Glomerular endothelial cell (primary cell): Measurements from ENCODE around the gene TP53I11. TPM values are rescaled to one million over a fixed set of nuclear protein-coding genes. Genes with fewer than 3 reads are reported as not detected.

Experiments
- DNase-seq: peaks from one replicate; pipeline ENCODE4 v3.0.0-alpha.2; 2011; ENCODE audit warnings: low read depth, low spot score; ENCODE audit errors: extremely low read depth
- total RNA-seq: library from RNA; depleted of rRNA; stranded (reverse); fragments of >200 nt; gene quantifications from 2 replicates; pipeline ENCODE4 v1.2.3, GENCODE V29; 2015

Gene TP53I11
- total RNA-seq, 1 donor from 2014 or later, result 296 TPM

- DNase-seq, result no peak
These were observed 9.6 kb upstream of the TP53I11 start for GRCh38 chr11:44960200-44960845.

DNA sequence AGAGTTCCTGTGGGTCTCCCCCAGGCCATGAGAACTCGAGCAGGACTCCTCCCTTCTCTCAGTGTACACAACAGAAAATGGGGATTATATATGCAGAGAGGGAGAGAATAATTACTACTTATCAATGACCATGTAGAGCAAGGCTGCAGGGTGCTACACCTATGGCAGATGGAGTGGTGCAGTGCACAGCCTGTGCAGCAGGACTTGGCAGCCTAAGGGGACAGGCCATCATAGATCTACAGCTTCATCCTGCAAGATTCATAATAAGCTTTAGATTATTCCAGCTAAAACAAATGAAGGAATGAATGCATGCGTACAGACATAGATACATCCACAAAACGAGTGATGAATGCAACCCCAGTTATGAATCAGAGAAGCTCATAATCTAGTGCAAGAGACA is 8.4 kb upstream of the TP53I11 start:
- DNase-seq, result no peak

GRCh38 chr11:44957776-44958564 is 7.3 kb upstream of the TP53I11 start:
- DNase-seq, result no peak

DNA sequence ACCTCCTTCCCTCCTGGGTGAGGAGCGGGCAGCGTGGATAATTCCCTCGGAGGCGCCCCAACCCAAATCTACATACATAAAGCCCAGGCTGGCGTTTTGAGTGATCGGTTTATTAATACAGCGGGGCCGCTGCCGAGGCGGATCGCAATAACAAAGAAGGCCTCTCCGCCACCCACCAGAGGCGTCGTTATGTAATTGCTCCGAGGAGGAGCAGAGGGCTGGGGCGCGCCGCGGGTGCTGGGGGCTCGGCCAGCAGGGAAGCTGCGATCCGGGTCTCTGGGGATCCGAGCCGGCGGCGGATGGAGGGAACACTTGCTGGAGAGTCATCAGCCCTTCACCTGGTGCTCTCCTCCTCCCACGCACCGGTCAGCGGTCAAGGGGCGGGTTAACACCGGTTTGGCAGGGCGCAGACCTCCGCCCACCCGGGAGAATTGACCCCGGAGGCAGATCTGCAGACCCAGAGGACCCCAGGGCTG is 6.4 kb upstream of the TP53I11 start:
- DNase-seq, result no peak

DNA sequence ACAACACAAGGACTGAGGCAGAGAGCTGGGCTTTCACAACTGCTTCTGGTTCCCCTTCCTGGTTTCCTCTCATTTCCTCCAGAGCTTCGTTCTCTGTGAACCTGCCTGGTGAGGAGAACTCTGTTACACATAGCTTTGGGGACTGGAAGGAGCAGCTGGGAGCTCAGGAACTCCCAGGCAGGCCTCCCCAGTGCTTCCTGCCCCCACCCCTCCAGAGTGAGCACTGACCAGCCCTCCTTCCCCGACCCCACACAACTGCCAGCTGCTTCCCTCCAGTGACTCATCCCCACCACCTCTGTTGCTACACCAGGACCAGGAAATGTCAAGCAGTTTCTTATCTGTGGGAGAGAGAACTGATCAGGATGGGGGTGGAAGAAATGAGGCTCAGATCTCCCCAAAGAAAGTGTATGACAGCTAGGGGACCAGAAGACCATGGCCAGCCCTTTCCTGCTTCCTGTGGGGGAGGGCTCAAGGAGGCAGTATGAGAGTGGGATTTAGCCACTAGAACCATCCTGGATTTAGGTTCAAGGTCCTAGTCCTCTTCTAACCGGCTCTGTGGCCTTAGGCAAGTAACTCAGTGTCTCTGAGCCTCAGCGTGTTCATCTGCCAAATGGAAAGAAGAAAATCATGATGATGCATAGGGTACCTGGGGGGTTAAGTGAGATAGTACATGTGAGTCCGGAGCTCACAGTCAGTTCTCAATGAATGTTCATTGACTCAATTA is 4.5 kb upstream of the TP53I11 start:
- DNase-seq, result peak; percentile 81

DNA sequence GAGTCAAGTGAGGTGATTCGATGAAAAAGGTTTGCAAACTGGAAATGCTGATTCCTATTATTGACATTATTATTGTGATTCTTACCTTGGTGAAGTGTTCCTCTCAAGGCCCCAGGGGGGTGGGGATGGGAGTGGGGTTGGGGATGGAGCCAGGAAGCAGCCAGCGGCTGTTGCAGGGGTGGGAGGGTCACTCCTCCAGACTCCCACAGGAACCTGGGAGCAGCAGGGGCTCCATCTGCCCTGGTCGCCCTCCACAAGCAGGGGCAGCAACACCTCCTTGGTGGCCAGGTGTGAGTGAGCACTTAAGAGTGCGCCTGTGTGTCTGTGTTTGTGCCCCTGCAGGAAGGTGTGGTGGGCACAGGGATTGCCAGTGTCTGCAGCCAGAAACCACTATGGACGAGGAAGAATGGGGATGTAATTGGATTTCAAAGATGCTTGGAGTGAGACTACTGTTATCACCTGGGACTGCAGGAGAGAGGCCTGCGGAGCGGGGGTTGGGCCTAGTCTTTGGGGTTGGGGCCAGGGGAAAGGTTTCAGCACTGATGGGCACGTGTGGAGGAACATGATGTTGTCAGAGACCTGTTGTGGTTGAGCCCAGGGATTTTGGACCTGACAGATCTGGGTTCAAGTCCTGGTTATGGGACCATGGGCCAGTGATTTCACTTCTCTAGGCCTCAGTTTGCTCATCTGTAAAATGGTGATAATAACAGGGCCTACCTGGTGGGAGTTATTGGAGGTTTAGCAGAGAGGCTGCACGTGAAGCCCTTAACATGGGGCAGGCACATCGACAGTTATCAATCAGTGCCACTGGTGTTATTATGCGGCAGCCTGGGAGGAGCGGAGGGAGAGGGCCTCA is 3.6 kb upstream of the TP53I11 start:
- DNase-seq, result no peak

DNA sequence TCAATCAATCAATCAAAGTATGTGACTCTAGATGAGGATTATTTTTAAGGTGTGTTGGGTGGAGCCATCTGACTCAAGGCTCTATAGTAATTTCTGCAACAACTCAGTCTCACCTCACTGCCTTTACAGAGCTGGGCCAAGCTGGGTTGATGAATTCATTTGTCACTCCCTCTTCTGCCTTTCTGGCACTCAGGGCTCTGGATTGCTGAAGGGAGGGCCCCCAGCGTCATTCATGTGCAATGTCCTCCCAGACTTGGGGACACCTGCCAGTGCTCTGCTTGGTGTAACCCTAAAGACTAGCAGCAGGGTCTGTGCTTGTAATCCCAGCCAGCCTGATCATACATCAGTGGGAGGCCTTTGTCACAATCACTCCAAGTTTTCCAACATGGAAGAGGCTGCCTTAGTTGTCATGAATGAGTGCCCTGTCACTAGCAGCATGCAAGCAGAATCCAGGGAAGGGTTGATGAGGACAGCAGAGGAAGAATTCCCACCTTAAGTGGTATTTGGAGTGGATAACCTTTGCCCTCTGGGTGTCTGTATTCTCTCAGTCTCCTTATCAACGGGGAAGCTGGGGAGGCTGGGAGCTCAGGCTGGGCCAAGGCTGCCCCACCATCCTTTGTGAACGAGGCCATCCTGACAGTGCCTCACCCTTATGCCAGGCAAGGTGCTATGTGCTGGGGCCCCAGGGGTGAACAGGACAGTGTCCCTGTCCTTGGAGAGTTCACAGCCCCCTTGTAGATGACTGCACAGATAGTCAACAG is 2.0 kb upstream of the TP53I11 start:
- no peak for DNase-seq

DNA sequence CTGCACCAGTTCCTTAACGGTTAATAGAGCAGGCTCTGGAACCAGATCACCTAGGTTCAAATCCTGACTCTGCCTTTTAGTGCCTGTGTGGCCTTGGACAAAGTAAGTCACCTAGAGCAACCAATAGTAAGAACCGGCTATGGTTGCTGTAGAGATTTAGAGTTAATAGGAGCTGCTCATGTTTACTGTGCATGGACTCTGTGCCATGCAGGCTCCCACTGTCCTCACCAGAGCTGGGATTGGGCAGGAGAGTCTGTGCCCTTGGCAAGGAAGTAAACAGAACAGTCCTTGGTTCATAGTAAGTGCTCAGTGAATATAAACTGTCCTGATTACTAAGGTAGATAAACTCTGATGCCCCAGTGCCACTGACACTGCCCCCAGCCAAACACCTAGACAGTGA is 1.4 kb upstream of the TP53I11 start:
- DNase-seq, result no peak

GRCh38 chr11:44950031-44950624 is 555 bp downstream of the TP53I11 start:
- no peak for DNase-seq

DNA sequence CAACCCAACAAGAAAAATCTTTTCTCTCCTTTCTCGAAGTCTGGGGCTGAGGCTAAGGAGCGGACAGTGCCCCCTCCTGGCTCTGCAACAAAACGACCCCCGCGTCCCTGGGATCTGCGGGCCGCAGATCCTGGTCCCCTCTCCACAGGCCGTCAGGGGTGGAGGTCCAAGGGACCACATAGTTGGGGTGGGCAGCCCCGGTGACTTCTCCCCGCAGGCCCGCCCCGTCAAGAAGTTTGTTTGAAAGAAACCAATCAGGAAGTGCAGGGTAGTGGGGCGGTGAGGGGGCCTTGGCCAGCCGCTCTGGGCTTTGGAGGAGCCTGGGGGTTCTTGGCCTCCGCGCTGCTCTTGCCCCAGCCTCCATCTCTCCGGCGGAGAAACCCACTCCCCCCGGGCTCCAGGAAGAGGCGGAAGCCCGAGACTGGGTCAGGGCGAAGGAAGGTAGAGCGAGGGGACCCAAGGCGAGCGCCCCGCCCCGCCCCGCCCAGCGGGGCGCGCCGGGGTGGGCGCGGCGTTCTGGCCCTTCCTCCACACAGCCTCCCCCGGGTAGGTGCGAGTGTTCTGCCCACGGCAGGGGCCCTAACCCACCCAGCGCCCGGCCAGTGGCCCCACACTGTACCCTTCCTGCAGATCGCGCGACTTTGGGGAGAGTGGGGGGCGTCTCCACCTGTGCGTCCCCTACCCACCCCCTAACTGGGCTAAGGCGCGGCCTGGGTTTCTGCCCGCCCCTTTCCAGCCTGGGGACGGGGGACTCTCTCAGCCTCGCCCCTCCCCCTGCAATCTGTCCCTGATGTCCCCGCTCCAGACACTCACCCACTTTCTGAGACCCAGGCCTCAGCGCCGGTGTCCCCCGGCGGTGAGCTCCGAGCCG is 1.3 kb downstream of the TP53I11 start:
- DNase-seq, result no peak

DNA sequence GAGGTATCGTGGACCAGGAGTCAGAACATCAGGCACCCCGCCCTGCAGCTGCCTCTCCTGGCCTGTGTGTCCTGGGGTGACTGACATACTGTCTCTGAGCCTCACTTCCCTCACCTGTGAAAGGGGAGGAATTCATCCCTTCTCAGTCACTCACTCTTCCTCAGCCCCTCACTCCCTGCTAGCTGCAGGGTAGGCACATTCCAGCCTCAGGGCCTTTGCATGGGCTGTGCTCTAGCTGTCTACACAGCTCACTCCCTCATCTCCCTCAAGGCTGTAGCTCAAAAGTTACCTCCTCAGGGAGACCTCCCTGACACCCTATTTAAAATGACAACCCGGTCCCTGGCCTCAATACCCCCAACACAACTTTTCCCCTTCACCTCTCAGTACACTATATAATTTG is 2.5 kb downstream of the TP53I11 start:
- DNase-seq, result no peak

- no peak for DNase-seq
These were observed 3.6 kb downstream of the TP53I11 start for GRCh38 chr11:44947114-44947513.

GRCh38 chr11:44946263-44946662 is 4.4 kb downstream of the TP53I11 start:
- DNase-seq, result no peak

- no peak for DNase-seq
These were observed 5.0 kb downstream of the TP53I11 start for GRCh38 chr11:44945666-44946065.

GRCh38 chr11:44944853-44945235 is 5.8 kb downstream of the TP53I11 start:
- no peak for DNase-seq

- no peak for DNase-seq
These were observed 6.4 kb downstream of the TP53I11 start for GRCh38 chr11:44944181-44944852.

DNA sequence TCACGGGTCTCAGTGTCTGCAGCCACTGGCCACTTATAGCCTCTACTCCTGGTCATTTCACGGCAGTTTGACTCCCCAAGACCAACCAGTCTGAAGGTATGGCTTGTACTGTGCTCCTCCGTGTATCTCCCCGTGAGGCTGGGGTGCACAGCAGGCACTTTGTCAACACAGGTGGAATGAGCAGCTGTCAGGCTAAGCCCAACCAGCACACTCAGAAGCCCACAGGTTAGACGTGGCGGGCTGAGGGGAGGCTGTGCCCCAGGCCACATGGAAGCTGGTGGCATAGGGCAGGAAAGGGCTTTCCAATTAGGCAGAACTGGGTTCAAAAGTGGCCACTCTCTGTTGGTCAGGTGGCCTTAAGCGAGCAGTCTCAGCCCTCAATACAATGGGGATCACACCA is 7.0 kb downstream of the TP53I11 start:
- no peak for DNase-seq

GRCh38 chr11:44943118-44943517 is 7.6 kb downstream of the TP53I11 start:
- no peak for DNase-seq
